Calu3 (cell line): ENCODE results near the gene LRRC42. TPM values are rescaled to one million over a fixed set of nuclear protein-coding genes. Genes with fewer than 3 reads are reported as not detected.

Source experiments
- BruUV-seq: library from RNA; stranded (reverse); fragments of 400-500 nt; replicated peaks from 2 replicates; lab custom pipeline; 2021; lab: Mats Ljungman, UMichigan
- CTCF ChIA-PET: fragments of 300-600 bp; sonication (Branson Sonifier 250); formaldehyde crosslinking; loops from one replicate; lab custom pipeline; 2022; ENCODE audit warnings: antibody characterized with exemption; lab: Charles Lee
- DNase-seq: peaks from one replicate; pipeline ENCODE4 v3.0.0; 2022
- H3K27ac Mint-ChIP-seq: one replicate; pipeline ENCODE4 v1.8.0; 2022; ENCODE audit warnings: mixed read lengths; ENCODE audit not compliant: unreplicated experiment
- H3K27me3 Mint-ChIP-seq: one replicate; pipeline ENCODE4 v1.8.0; 2022; ENCODE audit warnings: mixed read lengths; ENCODE audit not compliant: unreplicated experiment
- H3K36me3 Mint-ChIP-seq: one replicate; pipeline ENCODE4 v1.8.0; 2022; ENCODE audit warnings: mild to moderate bottlenecking, moderate library complexity, mixed read lengths; ENCODE audit not compliant: insufficient read depth, unreplicated experiment
- H3K4me1 Mint-ChIP-seq: one replicate; pipeline ENCODE4 v1.8.0; 2022; ENCODE audit warnings: mild to moderate bottlenecking, low read depth, mixed read lengths; ENCODE audit not compliant: unreplicated experiment
- H3K4me3 Mint-ChIP-seq: one replicate; pipeline ENCODE4 v1.8.0; 2022; ENCODE audit warnings: mild to moderate bottlenecking, low read depth, moderate library complexity, mixed read lengths; ENCODE audit not compliant: unreplicated experiment
- H3K9me3 Mint-ChIP-seq: one replicate; pipeline ENCODE4 v1.8.0; 2022; ENCODE audit warnings: low read depth, mixed read lengths; ENCODE audit not compliant: unreplicated experiment
- CTCF ChIP-seq: fragments of 200-600 bp; IDR thresholded peaks from one replicate; pipeline ENCODE4 v1.8.0; 2022; ENCODE audit warnings: antibody characterized with exemption; ENCODE audit not compliant: unreplicated experiment
- intact Hi-C: fragments of 100-400 bp; cut with micrococcal nuclease; formaldehyde crosslinking; loops from one replicate; pipeline ENCODE4 v1.10.0; 2022; ENCODE audit not compliant: unreplicated experiment
- total RNA-seq: library from RNA; stranded (reverse); gene quantifications from 2 replicates; pipeline ENCODE4 v1.2.3, GENCODE V29; 2022

Gene LRRC42
- total RNA-seq, 1 experiment from 2014 or later: 24.9 TPM

GRCh38 chr1:53911442-53911841, 34.7 kb upstream of the LRRC42 start:
- intact Hi-C loops: no loop called here
- no peak overlapping the region for H3K27ac Mint-ChIP-seq
- no peak for DNase-seq
- H3K4me3 Mint-ChIP-seq: no peak overlapping the region
- no peaks in the 10 kb centered on the region for H3K27me3 Mint-ChIP-seq
- no TSS peak for BruUV-seq
- peaks cover 12% of the 10 kb centered on the region for H3K4me1 Mint-ChIP-seq
- CTCF ChIA-PET: no interaction called here
- no peak for TF ChIP-seq CTCF
- no peaks in the 10 kb centered on the region for H3K9me3 Mint-ChIP-seq
- H3K36me3 Mint-ChIP-seq: no peaks in the 10 kb centered on the region

GRCh38 chr1:53913352-53914033, 32.7 kb upstream of the LRRC42 start:
- intact Hi-C loops: no loop called here
- peaks cover 12% of the 10 kb centered on the region for H3K4me1 Mint-ChIP-seq
- no peak for DNase-seq
- CTCF ChIA-PET: interaction anchor here (0.8 kb wide), 1 partner anchor 13 kb away, joined by 3 read pairs; no protein-coding TSS in a partner anchor
- no peaks in the 10 kb centered on the region for H3K9me3 Mint-ChIP-seq
- BruUV-seq: no TSS peak
- no peaks in the 10 kb centered on the region for H3K36me3 Mint-ChIP-seq
- no peak for TF ChIP-seq CTCF
- H3K4me3 Mint-ChIP-seq: no peak overlapping the region
- H3K27ac Mint-ChIP-seq: no peak overlapping the region
- no peaks in the 10 kb centered on the region for H3K27me3 Mint-ChIP-seq

- Mint-ChIP-seq H3K36me3 (peaks cover 8% of the 10 kb centered on the region), H3K27ac (no peak overlapping the region), H3K9me3 (no peaks in the 10 kb centered on the region), H3K4me1 (peaks cover 7% of the 10 kb centered on the region), H3K4me3 (no peak overlapping the region), H3K27me3 (no peaks in the 10 kb centered on the region)
- TF ChIP-seq CTCF: no peak
- DNase-seq: no peak
- BruUV-seq: no TSS peak
- CTCF ChIA-PET: interaction anchor here (0.7 kb wide), 1 partner anchor 28 kb away, joined by 3 read pairs; the partner anchor contains the start of gene LRRC42
- intact Hi-C loops: no loop called here
Measured at GRCh38 chr1:53918343-53918742, 27.8 kb upstream of the LRRC42 start.

GRCh38 chr1:53919675-53920066, 26.5 kb upstream of the LRRC42 start:
- CTCF ChIA-PET: no interaction called here
- Mint-ChIP-seq H3K4me1 (peaks cover 7% of the 10 kb centered on the region), H3K4me3 (no peak overlapping the region), H3K36me3 (peaks cover 8% of the 10 kb centered on the region), H3K27me3 (no peaks in the 10 kb centered on the region), H3K9me3 (no peaks in the 10 kb centered on the region), H3K27ac (no peak overlapping the region)
- no peak for TF ChIP-seq CTCF
- DNase-seq: no peak
- BruUV-seq: no TSS peak
- intact Hi-C loops: no loop called here
